GM18873 (cell line): ENCODE results near the gene FYB2.

Experiments used
- ATAC-seq: cut with Tn5 transposase; IDR thresholded peaks from one replicate; pipeline ENCODE4 v1.9.1; 2021; ENCODE audit warnings: mild to moderate bottlenecking, moderate library complexity, moderate number of reproducible peaks; ENCODE audit not compliant: unreplicated experiment, low FRiP score

Gene FYB2

GRCh38 chr1:56745231-56745630 lies 74.0 kb downstream of the FYB2 start:
- ATAC-seq, result no peak

GRCh38 chr1:56728964-56729363 lies 90.2 kb downstream of the FYB2 start:
- ATAC-seq, result no peak

- ATAC-seq, result no peak
Observed at GRCh38 chr1:56726706-56727105, 92.5 kb downstream of the FYB2 start.

- no peak for ATAC-seq
Observed at GRCh38 chr1:56719171-56719570, 100.0 kb downstream of the FYB2 start.

GRCh38 chr1:56715156-56715555 lies 104.0 kb downstream of the FYB2 start:
- no peak for ATAC-seq

- ATAC-seq, result no peak
Observed at GRCh38 chr1:56713112-56713511, 106.1 kb downstream of the FYB2 start.

- ATAC-seq, result no peak
Observed at GRCh38 chr1:56712150-56712549, 107.1 kb downstream of the FYB2 start.

- ATAC-seq, result no peak
Observed at GRCh38 chr1:56710646-56711045, 108.6 kb downstream of the FYB2 start.

- no peak for ATAC-seq
Observed at GRCh38 chr1:56709995-56710394, 109.2 kb downstream of the FYB2 start.

GRCh38 chr1:56709269-56709880 lies 109.8 kb downstream of the FYB2 start:
- no peak for ATAC-seq

- ATAC-seq, result no peak
Observed at GRCh38 chr1:56707379-56707778, 111.8 kb downstream of the FYB2 start.

GRCh38 chr1:56703747-56704146 lies 115.5 kb downstream of the FYB2 start:
- ATAC-seq, result no peak

GRCh38 chr1:56696663-56697062 lies 122.5 kb downstream of the FYB2 start:
- no peak for ATAC-seq

- no peak for ATAC-seq
Observed at GRCh38 chr1:56688522-56689026, 130.6 kb downstream of the FYB2 start.

- ATAC-seq, result no peak
Observed at GRCh38 chr1:56686169-56686568, 133.0 kb downstream of the FYB2 start.

- ATAC-seq, result no peak
Observed at GRCh38 chr1:56683569-56683968, 135.6 kb downstream of the FYB2 start.

GRCh38 chr1:56676571-56677035 lies 142.6 kb downstream of the FYB2 start:
- ATAC-seq, result no peak

GRCh38 chr1:56675763-56676162 lies 143.4 kb downstream of the FYB2 start:
- ATAC-seq, result no peak

- ATAC-seq, result no peak
Observed at GRCh38 chr1:56672579-56672978, 146.6 kb downstream of the FYB2 start.

- ATAC-seq, result no peak
Observed at GRCh38 chr1:56671542-56671941, 147.7 kb downstream of the FYB2 start.

- no peak for ATAC-seq
Observed at GRCh38 chr1:56671085-56671484, 148.1 kb downstream of the FYB2 start.

GRCh38 chr1:56670350-56670749 lies 148.9 kb downstream of the FYB2 start:
- no peak for ATAC-seq
